SH-SY5Y (cell line): Measurements from ENCODE around the gene DCUN1D2.

Experiments
- GATA2 ChIP-seq: IDR thresholded peaks from 2 replicates; pipeline ENCODE4 v1.6.1; 2011; ENCODE audit warnings: mild to moderate bottlenecking, low read depth, low read length
- GATA3 ChIP-seq: IDR thresholded peaks from 2 replicates; pipeline ENCODE4 v1.6.1; 2011; ENCODE audit warnings: low read depth, mild to moderate bottlenecking, low read length, moderate library complexity

DNA sequence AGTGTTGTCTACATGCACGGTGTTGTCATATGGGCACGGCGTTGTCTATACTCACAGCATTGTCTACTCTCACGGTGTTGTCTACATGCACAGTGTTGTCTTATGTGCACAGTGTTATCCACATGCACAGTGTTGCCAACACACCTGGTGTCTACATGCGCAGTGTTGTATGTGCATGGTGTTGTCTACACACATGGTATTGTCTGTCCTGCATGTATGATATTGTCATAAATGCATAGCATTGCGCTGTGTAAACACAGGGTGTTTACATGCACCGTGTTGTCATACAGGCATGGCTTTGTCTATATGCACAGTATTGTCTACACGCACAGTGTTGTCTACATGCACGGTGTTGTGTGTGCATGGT is 44.0 kb downstream of the DCUN1D2 start:
- TF ChIP-seq GATA3 (no peak), GATA2 (no peak)
